ENCODE results near the gene POLRMT.

DNA sequence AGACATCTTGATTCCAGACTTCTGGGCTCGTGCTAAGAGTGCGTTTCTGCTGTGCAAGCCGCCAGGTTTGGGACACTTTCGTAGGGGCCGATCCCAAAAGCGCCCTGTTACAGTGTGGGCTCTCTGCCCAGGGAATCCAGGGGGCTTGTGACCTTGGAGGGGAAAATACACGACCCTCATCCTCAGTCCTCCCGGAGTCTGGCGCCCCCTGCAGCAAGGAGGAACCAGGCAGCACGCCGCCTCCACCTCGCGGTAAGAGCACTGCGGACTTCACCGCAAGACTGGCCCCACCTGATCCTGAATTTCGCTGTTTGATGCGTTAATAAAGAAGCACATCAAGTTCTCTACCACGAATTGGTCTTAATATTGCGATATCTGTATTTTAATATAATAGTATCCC, 5.2 kb downstream of the POLRMT start:
- TF ChIP-seq, protein P1, sequence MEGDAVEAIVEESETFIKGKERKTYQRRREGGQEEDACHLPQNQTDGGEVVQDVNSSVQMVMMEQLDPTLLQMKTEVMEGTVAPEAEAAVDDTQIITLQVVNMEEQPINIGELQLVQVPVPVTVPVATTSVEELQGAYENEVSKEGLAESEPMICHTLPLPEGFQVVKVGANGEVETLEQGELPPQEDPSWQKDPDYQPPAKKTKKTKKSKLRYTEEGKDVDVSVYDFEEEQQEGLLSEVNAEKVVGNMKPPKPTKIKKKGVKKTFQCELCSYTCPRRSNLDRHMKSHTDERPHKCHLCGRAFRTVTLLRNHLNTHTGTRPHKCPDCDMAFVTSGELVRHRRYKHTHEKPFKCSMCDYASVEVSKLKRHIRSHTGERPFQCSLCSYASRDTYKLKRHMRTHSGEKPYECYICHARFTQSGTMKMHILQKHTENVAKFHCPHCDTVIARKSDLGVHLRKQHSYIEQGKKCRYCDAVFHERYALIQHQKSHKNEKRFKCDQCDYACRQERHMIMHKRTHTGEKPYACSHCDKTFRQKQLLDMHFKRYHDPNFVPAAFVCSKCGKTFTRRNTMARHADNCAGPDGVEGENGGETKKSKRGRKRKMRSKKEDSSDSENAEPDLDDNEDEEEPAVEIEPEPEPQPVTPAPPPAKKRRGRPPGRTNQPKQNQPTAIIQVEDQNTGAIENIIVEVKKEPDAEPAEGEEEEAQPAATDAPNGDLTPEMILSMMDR (IDR thresholded peaks at IDR 0.05; ENCODE audit: low read depth, low read length, missing input control), result peak; percentile 13
- TF ChIP-seq YY1 (IDR thresholded peaks at IDR 0.05) (no peak), NR2F2 (IDR thresholded peaks at IDR 0.05) (no peak)
- TF ChIP-seq, protein P2, sequence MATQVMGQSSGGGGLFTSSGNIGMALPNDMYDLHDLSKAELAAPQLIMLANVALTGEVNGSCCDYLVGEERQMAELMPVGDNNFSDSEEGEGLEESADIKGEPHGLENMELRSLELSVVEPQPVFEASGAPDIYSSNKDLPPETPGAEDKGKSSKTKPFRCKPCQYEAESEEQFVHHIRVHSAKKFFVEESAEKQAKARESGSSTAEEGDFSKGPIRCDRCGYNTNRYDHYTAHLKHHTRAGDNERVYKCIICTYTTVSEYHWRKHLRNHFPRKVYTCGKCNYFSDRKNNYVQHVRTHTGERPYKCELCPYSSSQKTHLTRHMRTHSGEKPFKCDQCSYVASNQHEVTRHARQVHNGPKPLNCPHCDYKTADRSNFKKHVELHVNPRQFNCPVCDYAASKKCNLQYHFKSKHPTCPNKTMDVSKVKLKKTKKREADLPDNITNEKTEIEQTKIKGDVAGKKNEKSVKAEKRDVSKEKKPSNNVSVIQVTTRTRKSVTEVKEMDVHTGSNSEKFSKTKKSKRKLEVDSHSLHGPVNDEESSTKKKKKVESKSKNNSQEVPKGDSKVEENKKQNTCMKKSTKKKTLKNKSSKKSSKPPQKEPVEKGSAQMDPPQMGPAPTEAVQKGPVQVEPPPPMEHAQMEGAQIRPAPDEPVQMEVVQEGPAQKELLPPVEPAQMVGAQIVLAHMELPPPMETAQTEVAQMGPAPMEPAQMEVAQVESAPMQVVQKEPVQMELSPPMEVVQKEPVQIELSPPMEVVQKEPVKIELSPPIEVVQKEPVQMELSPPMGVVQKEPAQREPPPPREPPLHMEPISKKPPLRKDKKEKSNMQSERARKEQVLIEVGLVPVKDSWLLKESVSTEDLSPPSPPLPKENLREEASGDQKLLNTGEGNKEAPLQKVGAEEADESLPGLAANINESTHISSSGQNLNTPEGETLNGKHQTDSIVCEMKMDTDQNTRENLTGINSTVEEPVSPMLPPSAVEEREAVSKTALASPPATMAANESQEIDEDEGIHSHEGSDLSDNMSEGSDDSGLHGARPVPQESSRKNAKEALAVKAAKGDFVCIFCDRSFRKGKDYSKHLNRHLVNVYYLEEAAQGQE (IDR thresholded peaks at IDR 0.05), result no peak

Data from liver (tissue), 3 donors.